NCI-H2196 treated with DMSO at 0.1 percent for 48 hours (cell line): ENCODE results near the gene HCRTR1.

Experiments used
- DNase-seq: peaks from one replicate; lab custom pipeline; 2025; ENCODE audit not compliant: unreplicated experiment; lab: John Stamatoyannopoulos, UW

HCRTR1 gene

DNA sequence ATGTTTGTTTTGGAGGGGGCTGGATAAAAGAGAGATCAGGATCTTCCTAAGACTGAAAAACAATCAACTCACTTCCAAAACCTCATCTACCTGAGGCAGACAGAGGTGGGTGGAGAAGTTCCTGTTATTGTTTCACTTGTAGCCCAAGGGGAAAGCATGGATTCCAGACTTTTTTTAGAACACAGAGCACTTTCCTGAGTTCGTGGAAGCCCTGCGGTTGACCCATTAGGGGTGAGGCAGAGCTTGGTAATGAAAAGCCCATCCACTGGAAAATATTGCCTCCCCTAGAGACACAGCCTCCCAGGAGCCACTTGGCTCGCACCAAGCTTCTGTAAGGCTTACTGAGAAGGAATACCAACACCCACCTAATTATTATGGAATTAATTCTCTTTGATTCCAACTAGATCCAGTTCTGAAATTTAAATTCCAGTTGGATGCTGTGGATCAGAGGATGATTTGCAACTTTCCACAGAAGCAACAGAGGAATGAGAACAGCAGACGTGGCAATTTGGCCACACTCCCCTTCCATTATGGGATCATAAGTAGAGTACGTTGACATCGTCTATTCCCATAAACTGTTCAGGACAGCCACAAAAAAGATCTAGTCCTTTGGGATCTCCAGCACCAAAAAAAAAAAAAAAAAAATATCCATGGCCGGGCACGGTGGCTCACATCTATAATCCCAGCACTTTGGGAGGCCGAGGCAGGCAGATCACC lies 31.3 kb downstream of the HCRTR1 start:
- no peak for DNase-seq

DNA sequence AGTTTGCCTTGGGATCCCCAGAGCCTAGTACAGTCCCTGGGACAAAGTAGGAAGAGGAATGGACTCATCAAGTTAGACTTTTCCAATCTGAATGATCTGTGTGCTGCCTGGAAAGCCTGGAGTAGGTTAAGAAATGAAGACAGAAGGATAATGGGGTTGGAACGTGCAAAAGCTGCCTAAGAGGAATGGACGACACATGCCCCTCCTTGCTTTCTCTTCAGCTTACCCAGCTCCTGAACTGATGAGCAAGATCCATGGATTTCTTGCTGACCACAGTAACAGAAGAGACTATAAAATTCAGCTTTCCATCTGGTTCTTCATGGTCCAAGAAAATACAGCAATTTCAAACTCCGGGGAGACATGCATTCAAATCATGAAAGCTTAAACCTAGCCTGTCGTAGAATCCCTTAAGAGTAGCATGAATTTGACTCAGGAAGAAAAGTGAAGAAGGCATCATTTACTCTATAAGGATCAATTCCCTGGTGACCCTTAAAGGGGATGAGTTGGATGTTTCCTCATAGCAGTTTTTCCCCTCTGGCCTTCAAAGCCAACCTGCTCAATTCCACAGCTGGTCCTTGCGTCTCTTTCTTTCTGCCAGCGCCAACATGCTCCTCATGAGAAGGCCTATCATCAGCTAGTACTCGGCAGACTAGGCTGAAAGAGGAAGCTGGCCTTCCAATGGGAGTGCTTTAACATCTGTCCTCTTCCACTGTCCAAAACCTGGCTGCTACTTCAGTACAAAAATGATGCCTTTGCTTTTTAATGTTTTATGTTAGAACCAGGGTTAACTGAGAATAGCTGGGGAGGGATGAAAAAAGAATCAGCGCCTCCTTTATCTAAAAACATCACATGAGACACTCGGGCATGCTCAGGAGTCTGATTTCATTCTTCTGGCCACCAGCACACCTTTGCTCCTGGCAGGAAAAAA lies 32.9 kb downstream of the HCRTR1 start:
- DNase-seq, result no peak

DNA sequence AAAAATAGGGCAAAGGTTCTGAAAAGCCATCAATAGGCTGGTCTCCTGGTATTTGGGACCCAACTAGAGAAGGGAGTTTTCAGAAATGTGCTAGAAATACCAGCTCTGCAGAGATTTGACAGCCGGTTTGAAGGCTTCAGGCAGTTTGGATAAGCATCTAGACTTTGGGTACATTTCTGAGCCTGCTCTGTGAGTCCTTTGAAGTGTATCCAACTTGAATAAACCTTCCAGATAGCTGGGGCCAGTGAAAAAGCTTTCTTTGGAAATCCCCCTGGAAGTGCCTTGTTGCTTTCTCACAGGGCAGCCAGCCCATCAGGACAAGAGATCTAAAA lies 33.6 kb downstream of the HCRTR1 start:
- DNase-seq, result no peak

DNA sequence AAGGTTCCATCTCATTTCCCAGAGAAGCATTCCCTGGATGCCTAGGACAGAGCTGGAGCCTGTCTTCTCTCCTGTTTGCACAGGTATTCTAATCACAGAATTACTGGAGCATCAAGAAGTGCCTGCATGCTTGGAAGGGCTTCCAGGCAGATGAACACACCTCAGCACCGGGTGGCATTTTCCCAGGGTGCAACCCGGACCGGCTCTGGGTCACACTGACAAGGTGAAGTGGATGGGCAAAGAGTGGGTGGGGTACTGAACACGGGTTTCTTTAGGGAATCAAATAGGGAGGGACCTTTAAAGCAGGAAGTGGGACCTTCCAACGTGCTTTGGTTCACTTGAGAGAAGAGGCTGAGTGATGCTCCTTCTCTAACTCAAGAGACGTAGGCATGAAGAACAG lies 34.3 kb downstream of the HCRTR1 start:
- DNase-seq, result no peak

DNA sequence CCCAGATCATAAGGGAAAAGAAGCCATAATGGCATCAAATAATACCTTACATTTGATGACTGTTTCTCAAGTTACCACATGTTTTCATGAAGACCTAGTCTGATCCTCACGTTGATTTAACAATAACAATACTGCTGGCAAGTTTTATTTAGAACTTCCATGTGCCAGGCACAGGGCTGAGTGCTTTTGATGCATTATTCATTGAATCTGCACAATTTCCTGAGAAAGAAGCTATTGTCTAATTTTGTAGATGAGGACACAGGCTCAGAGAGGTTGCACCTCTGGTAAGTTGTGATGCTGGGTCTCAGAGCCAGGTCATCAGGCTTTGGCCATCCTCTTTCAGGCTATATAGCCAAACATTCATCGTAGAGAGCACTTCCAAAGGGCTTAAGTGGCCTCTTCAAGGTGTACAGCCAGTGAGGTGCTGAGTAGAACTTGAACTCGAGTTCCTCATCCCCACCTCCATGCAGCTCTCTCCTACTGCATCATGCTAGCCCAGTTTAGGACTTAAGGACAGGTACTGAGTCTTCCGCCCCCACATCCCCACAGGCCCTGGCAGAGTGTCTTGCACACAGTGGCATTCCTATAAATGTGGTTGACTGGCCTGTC lies 35.5 kb downstream of the HCRTR1 start:
- no peak for DNase-seq

DNA sequence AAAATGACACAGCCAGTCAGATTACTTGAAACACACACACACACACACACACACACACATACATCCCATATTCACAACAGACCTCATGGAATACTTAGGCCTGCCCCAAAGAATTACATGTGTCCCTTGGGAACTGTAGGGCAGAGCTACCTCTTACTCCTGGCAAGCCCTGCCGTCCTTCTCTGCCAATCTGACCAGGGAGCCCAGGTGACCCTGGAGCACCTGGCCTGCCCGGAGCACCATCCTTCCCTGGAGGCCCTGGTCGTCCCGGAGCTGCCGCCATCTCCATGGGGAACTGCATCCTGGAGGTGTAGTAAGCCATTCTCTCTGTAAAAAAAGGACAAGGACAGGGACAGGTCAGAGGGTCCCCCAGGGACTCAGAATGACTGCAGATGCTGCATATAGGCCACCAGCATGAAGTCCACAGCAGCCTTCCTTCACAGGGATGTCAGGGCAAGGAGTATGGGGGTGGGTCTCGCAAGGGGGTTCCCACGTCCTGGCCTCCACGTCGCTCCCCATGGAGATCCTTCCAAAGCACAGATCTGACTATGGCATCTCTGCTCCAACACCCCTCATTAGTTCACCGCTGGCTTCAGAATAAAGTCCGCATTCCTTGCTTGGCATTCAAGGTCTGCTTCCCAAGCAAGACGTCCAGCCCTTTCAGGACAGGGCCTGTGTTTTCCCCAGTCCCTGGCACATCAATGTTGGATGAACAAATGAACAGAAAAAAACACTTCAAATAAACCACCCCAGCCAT lies 36.4 kb downstream of the HCRTR1 start:
- DNase-seq, result no peak

DNA sequence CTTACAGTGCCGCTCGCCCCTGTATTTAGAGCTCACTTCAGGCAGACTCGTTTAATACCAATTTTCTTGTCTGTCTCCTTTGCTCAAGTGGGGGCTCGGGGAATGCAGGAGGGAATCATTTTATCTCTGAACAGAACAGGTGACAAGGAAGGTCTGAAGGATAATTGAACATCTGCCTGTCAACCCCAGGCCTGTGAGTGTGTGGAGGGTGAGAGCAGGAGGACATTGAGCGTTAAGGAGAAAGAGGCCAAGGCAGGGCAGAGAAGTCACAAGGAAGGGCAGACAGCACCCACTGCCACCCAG lies 36.9 kb downstream of the HCRTR1 start:
- DNase-seq, result no peak

DNA sequence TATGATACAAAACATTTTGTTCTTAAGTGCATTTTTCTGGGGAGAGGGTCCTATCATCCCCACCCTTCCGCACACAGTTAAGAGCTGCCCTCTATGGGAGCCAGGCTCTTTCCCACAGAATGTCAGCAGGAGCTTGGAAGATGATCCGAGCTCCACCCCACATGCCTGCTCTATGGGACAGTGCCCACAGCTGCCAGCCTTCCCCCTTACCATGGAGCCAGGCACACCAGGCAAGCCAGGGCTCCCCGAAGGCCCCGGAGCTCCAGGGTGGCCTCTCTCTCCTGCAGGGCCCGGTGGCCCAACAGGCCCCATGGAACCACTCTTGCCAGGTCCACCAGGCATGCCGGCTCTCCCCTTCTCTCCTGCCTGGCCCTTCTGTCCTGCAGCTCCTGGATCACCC lies 37.6 kb downstream of the HCRTR1 start:
- DNase-seq, result no peak

DNA sequence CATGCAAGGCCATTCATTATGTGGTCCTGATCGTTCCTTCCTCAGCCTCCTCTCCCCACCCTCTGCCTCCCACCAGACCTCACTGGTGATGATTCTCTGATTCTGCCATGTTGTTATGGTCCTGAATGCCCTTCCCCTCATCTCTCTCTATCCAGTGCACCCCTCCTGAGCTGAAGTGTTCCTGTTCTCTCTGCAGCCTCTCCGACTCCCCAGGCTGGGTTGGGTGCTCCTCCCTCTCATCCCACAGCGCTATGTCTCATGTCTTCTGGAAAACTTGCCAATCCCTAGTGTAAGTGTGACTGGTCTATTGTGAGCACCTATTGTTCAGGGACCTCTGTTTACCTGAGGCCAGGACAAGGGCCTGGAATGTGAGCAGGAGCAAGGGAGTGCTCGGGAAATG lies 38.3 kb downstream of the HCRTR1 start:
- DNase-seq, result no peak

DNA sequence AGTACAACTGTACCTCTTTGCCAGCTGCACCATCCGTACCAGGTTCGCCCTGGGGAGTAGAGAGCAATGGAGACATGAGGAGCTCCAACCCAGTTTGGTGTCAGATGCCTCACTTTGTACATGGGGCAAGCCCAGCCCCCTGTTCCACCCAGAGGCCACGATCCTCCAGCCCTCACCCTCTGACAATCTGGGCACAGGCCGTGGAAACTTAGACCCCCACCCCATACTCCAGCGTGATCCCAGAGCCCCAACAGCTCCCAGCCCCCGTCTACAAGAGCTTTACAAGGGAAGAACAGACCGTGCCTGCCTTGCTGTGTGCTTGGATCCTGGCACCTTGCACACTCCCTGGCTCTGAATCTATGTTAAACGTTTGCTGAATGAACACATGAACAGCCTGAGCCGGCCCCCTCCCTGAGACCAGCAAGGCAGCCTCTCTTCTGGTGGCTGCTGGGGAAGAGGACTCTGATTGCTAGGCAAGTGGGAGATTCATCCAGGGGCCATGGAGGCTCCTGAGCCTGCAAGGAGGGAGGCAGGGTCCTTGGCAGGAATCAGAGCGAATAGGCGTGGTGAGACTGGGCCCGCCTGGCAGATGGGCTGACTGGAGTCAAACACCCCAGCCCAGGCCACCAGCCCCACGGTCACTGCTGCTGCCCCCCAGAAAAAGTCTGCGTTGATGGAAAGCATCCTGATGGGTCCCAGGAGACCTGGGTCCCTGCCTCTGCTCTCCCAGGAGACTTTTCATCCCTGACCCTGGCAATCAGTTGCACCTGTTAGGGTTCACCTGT lies 39.7 kb downstream of the HCRTR1 start:
- no peak for DNase-seq

DNA sequence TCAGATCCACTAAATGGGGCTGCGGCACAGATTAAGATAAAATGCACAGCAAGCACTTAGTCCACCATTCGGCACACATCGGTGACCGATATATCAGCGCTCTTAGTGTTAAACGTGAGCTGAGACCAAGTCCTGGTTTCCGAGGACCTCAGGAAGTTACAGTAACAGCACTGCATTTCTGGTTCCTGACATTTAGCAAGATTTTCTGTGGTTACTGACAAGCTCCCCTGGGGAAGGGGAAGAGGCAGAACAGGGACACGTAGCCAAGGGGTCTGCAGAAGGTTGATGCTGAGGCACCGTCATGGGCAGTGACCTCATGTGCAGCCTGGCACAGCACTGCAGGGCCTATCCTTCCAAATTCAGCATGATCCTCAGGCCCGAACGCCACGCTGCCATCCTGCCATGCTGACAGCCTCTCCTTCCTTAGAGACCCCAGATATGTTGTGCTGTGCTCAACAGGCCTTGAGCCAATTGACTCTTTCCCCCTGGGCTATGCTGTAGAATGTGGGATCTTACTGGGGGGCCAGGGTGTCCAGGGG lies 40.6 kb downstream of the HCRTR1 start:
- DNase-seq, result no peak

DNA sequence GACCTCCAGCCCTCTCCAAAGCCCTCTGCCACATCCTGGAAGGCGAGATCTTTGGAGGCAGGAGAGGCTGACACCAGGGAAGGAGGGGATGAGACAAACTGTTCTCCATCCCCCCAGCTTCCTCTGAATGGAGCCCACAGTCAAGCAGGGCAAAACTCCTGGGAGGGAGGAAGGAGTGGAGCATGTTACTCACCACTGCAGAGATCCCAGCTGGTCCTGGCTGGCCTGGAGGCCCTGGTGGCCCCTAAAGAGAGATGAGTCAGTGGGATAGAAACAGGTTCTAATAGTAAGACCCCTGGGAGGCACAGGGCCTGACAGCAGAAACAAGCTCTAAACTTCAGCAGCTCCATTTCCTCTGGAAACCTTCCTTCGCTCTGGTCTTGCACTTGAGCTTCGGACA lies 41.2 kb downstream of the HCRTR1 start:
- DNase-seq, result no peak

DNA sequence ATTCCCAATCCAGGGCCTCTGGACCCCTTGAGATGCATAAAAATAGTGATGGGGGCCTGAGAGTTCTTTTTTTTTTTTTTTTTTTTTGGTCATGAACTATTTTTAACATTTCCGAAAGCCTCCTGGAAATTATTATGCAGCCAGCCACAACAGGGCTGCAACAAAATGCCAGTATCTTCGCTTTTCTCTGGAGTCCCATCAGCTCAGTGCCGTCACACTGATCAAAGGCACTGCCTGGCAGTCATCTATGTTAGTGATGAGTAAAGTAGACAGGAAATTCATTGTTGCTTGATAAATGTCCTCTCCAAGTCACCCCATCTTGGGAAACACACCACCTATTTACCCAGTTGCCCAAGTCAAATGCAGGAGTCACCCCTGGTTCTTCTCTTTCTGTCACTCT lies 42.4 kb downstream of the HCRTR1 start:
- DNase-seq, result no peak

DNA sequence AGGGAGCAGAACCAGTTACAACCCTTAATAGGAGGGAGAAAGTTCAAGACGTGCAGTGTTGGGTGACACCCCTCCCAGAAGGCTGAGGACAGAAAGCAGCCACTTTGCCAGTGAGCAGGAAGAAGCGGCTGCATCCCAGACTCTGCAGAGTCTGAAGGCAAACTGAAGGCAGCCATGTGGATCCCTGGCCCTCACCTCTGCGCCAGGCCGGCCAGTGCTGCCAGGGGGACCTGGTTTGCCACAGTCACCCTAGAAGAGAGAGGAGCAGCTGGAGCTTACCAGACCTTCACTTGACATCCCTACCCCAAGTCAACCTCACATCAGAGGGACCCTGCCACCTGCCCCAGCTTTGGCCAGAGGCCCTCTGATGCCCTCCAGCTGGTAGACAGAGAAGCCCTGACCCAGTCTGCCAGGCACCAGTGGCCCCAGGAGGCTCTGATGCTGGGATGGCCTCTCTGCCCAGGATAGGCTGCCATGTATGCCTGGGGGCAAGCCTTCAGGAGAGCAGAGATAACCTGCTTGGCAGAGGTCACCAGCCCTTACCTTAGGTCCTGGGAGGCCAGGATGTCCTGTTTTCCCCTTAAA lies 43.5 kb downstream of the HCRTR1 start:
- no peak for DNase-seq

DNA sequence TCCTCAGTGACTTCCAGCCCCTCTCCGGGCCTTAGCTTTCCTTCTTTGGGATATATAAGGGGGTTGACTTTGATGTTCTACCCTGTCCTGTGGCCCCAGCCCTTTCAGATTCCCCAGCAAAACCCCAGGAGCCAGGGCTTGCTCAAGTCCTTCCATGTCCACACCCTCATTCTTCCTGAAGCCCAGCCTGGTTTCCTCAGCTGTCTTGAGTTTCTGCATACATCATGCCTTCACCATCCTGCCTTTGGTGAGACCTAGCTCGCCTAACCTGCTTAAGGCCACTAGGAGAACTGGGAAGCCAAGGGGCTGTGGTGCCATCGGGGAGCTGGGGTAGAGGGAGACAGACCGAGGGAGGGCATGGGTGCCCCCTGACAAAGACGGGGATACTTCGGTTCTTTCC lies 44.4 kb downstream of the HCRTR1 start:
- DNase-seq, result no peak

DNA sequence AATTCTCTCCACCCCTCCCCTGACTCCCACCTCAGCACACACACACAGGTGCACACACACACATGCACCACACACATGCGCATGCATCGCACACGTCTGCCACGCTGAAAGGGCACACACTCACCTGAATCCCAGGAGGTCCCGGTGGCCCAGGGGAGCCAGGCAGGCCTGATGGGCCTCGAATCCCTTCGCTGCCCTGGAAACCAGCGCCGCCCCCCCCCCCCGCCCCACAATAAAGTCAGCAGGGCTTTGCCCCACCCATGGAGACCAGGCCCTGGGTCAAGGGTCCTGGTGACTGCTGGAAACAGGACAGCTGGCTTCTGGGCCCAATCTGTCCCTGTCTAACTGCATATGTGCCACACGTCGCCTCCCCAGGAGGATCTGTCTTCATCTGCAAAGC lies 45.0 kb downstream of the HCRTR1 start:
- no peak for DNase-seq

DNA sequence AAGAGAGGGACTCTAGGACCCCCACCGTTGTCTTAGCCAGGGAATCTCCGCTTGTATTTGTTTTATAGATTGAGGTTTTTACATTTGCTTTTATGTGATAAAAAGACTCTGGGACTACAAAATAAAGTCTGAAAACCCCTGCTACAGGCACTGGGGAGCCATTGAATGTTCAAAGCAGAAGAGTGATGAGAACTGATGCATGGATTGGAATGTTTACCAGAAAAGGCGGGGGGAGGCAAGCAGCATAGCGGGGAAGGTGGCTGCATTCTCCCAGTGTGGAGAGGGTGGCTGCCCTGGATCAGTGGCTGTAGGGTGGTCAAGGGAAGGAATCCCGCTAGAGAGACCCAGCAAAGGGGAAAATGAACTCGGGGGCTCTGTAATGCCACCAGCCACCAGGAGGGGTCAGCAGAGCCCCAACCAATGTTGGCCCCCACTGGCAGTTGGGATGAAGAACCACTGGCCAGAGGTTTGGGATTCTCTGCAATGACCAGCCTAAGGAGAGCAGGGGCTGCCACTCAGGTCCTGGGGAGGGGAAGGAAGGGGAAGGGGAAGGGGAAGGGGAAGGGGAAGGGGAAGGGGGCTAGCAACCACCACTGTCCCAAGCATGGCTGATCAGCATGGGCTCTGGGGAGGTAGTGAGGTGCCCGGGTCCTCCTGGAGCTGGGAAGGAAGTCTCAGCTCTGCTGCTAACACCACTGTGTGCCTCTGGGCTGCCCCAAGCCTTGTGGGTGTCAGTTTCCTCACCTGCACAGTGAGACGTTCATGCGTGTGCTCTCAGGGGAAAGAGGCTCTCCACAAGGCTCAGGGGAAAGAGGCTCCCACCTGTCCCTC lies 46.3 kb downstream of the HCRTR1 start:
- DNase-seq, result peak; percentile 10

DNA sequence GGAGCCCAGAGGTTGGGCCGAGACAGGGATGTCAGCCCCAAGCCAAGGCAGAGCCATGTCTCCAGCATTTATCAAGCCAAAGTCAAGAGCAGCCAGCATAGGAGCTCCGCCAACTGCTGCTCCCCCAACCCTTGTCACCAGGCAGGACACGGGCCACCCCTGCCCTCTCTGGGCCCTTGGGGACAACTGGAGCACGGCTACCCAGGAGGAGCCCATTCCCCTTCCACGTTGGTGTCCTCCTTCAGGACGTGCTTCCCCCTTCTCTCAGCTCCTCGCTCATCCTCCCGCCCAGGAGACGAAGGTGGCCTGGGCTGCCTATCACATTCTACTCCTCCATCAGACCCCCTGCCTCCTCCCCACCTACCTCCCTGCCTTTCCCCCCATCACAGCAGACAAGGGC lies 47.0 kb downstream of the HCRTR1 start:
- no peak for DNase-seq

DNA sequence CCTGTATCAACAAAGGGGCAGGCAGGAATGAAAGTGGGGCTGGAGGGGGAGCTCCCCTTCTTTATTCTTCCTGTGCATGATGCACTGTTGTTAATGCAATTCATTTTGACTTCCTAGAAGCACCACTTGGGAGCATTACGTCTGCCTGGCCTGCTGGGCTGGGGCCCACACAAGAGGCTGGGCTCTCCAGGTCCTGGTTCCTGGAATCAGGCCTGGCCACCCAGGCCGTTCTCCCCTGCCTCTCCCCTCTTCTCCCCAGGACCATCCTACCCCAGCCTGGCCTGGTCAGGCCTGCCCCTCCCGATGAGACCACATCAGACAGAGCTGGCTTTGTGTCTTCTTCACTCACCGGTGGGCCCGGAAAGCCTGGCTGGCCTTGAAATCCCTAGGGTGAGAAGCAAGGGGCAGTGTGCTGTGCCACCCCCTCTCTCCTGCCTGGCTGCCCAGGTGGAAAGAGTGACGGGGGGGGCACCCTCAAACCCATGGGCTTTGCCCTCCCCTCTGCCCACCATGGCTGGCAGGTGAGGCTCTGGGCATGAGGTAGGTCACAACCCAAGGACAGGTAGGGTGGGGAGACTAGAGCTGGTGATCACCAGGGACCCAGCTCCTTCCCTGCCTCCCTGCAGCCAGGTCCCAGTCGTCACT lies 47.9 kb downstream of the HCRTR1 start:
- no peak for DNase-seq
